SU-DHL-6 (cell line): ENCODE results near the gene NOX4.

Source experiments
- H2AFZ ChIP-seq: fragments of 200-600 bp; sonication (generic); 2 replicates; pipeline ENCODE4 v1.6.1; 2014; ENCODE audit warnings: low read depth, mild to moderate bottlenecking, moderate library complexity, mixed read lengths, antibody characterized with exemption, low read length; ENCODE audit not compliant: severe bottlenecking
- H3F3A ChIP-seq: fragments of 200-600 bp; shearing (Covaris generic); 2 replicates; pipeline ENCODE4 v1.6.0; 2016; ENCODE audit warnings: antibody characterized with exemption, mild to moderate bottlenecking; ENCODE audit not compliant: insufficient read depth
- H3K27ac ChIP-seq: fragments of 200-600 bp; sonication (generic); 2 replicates; pipeline ENCODE4 v1.5.1; 2016; ENCODE audit warnings: low read depth, mild to moderate bottlenecking, low read length, moderate library complexity, mixed read lengths
- H3K27me3 ChIP-seq: fragments of 200-600 bp; sonication (generic), shearing (Covaris generic); 2 replicates; pipeline ENCODE4 v1.6.0; 2014; ENCODE audit warnings: mild to moderate bottlenecking, low read length
- H3K36me3 ChIP-seq: fragments of 200-600 bp; sonication (generic); 2 replicates; pipeline ENCODE4 v1.6.1; 2014; ENCODE audit warnings: mild to moderate bottlenecking, low read length, mixed read lengths
- H3K4me2 ChIP-seq: fragments of 300-600, 200-600 bp; shearing (Covaris generic), sonication (generic); 2 replicates; pipeline ENCODE4 v1.6.0; 2014; ENCODE audit warnings: low read length, low read depth, mild to moderate bottlenecking; ENCODE audit not compliant: poor library complexity, severe bottlenecking
- H3K4me3 ChIP-seq: fragments of 200-600 bp; sonication (generic); 2 replicates; pipeline ENCODE4 v1.5.1; 2014; ENCODE audit warnings: antibody characterized with exemption, low read length, mild to moderate bottlenecking, mixed read lengths; ENCODE audit not compliant: insufficient read depth, poor library complexity, severe bottlenecking
- H3K79me2 ChIP-seq: fragments of 200-600 bp; sonication (generic); 2 replicates; pipeline ENCODE4 v1.6.1; 2014; ENCODE audit warnings: mild to moderate bottlenecking, low read length, moderate library complexity; ENCODE audit not compliant: insufficient read depth
- H3K9ac ChIP-seq: fragments of 200-600 bp; sonication (generic); 2 replicates; pipeline ENCODE4 v1.7.0; 2014; ENCODE audit warnings: mild to moderate bottlenecking, low read length
- H3K9me2 ChIP-seq: fragments of 200-600 bp; sonication (generic); replicated peaks from 2 replicates; pipeline ENCODE4 v1.6.1; 2014; ENCODE audit warnings: low read length; ENCODE audit not compliant: insufficient read depth
- H3K9me3 ChIP-seq: fragments of 200-600 bp; sonication (generic); 2 replicates; pipeline ENCODE4 v1.6.1; 2014; ENCODE audit warnings: low read length, mixed read lengths; ENCODE audit not compliant: insufficient read depth
- H4K20me1 ChIP-seq: fragments of 200-600 bp; sonication (generic); 2 replicates; pipeline ENCODE4 v1.6.1; 2014; ENCODE audit warnings: low read depth, mild to moderate bottlenecking, antibody characterized with exemption, low read length, moderate library complexity, mixed read lengths
- CTCF ChIP-seq: fragments of 200-600 bp; sonication (generic); IDR thresholded peaks from one replicate; pipeline ENCODE4 v1.5.1; 2017; ENCODE audit warnings: antibody characterized with exemption, mild to moderate bottlenecking, low read length, moderate library complexity; ENCODE audit not compliant: insufficient read depth, poor library complexity, severe bottlenecking
- EZH2phosphoT487 ChIP-seq: fragments of 200-600 bp; sonication (generic), shearing (Covaris generic); conservative IDR thresholded peaks from 2 replicates; pipeline ENCODE4 v1.6.1; 2018; ENCODE audit warnings: mild to moderate bottlenecking, antibody characterized with exemption, low read length, moderate library complexity, mixed read lengths

Gene NOX4

GRCh38 chr11:89443361-89444322 is 47.5 kb downstream of the NOX4 start:
- H4K20me1 ChIP-seq, result no peaks in the 10 kb centered on the region
- H3K27me3 ChIP-seq, result no peaks in the 10 kb centered on the region
- no peak for TF ChIP-seq EZH2phosphoT487
- no peak for TF ChIP-seq CTCF

DNA sequence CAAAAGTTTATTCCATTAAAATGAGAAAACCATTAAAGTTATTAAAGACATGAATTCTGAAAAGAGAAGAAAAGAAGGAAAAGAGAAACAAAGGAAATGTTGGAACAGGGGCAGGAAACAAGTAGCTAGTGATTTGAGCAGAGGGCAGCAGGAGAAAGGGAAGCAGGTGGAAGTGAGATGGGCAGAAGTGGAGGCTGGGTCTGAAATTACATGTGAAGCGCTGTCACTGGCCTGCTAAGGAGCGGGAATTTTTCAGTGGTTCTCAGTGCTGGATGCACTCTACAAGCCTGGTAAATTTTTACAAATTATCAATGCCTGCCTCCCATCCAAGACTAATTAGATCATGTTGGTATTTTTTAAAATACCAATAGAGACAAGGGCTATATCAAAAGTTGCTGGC is 48.4 kb downstream of the NOX4 start:
- no peaks in the 10 kb centered on the region for H3K79me2 ChIP-seq
- H3K9ac ChIP-seq, result no peak overlapping the region
- no peak overlapping the region for H2AFZ ChIP-seq
- no peak overlapping the region for H3K4me2 ChIP-seq
- no peaks in the 10 kb centered on the region for H3K9me2 ChIP-seq
- H3K4me3 ChIP-seq, result no peak overlapping the region
- no peaks in the 10 kb centered on the region for H3K36me3 ChIP-seq
- no peak overlapping the region for H3K27ac ChIP-seq
- no peaks in the 10 kb centered on the region for H4K20me1 ChIP-seq
- no peaks in the 10 kb centered on the region for H3K9me3 ChIP-seq
- no peak for TF ChIP-seq EZH2phosphoT487
- no peak for TF ChIP-seq CTCF
- H3K27me3 ChIP-seq, result no peaks in the 10 kb centered on the region
- H3F3A ChIP-seq, result no peaks in the 10 kb centered on the region

More at GRCh38 chr11:89443361-89444322, 47.5 kb downstream of the NOX4 start:
- Histone ChIP-seq H3K9me2 (no peaks in the 10 kb centered on the region), H3K9me3 (no peaks in the 10 kb centered on the region), H3K79me2 (no peaks in the 10 kb centered on the region), H2AFZ (no peak overlapping the region), H3K4me2 (no peak overlapping the region), H3K27ac (no peak overlapping the region), H3F3A (no peaks in the 10 kb centered on the region), H3K4me3 (no peak overlapping the region), H3K36me3 (no peaks in the 10 kb centered on the region), H3K9ac (no peak overlapping the region)

DNA sequence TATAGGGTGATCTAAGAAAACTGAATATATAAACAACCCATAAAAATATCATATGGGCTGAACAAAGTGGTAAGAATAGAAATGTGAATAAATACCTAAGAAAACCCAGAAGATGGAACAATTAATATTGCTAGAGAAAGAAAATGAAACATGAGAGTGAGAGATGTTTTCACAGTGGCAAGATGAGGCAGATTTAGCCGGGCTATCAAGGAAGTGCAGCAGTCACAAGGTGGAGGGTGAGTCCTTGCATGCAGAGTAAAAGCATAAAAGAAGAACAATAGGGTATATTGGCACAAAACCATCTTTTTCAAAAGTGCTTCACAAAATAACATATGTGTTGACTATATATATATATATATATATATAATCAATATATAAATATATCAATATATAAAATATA is 49.6 kb downstream of the NOX4 start:
- H2AFZ ChIP-seq, result no peak overlapping the region
- H3K36me3 ChIP-seq, result no peaks in the 10 kb centered on the region
- H3K27me3 ChIP-seq, result no peaks in the 10 kb centered on the region
- no peak for TF ChIP-seq EZH2phosphoT487
- TF ChIP-seq CTCF, result no peak
- H3F3A ChIP-seq, result no peaks in the 10 kb centered on the region
- no peaks in the 10 kb centered on the region for H3K9me2 ChIP-seq
- no peak overlapping the region for H3K4me3 ChIP-seq
- H3K4me2 ChIP-seq, result no peak overlapping the region
- H3K9me3 ChIP-seq, result no peaks in the 10 kb centered on the region
- no peaks in the 10 kb centered on the region for H3K79me2 ChIP-seq
- no peaks in the 10 kb centered on the region for H4K20me1 ChIP-seq
- no peak overlapping the region for H3K9ac ChIP-seq
- H3K27ac ChIP-seq, result no peak overlapping the region
